Activated T-cell treated with anti-CD3 and anti-CD28 coated beads, Interleukin-2, amount 50 U/mL, for 72 hours (primary cell): Measurements from ENCODE around the gene WDFY1. TPM values are rescaled to one million over a fixed set of nuclear protein-coding genes. Genes with fewer than 3 reads are reported as not detected.
A peak's percentile ranks its signal among the peaks of the same experiment; 100 is the strongest.

Experiments
- ATAC-seq, 2 donors: fragments of 150-1000 bp; cut with Tn5 transposase; replicated peaks in 1 of 2; 2 replicates each; pipeline ENCODE4 v1.10.0; 2021; ENCODE audit warnings: moderate library complexity in 2 of 2, mild to moderate bottlenecking in 1 of 2
- DNase-seq, 2 donors: peaks; one replicate each; pipeline ENCODE4 v3.0.0; 2021 to 2022; ENCODE audit warnings: mixed read lengths in 1 of 2
- H3K27ac Mint-ChIP-seq: one replicate; pipeline ENCODE4 v1.8.0; 2022; ENCODE audit warnings: mild to moderate bottlenecking, moderate library complexity, mixed read lengths
- H3K27me3 Mint-ChIP-seq: one replicate; pipeline ENCODE4 v1.8.0; 2022; ENCODE audit warnings: low read depth, mixed read lengths
- H3K36me3 Mint-ChIP-seq, 2 donors: one replicate each; pipeline ENCODE4 v1.8.0; 2022; ENCODE audit warnings: mixed read lengths in 2 of 2, mild to moderate bottlenecking in 1 of 2; ENCODE audit not compliant: insufficient read depth in 2 of 2
- H3K4me1 Mint-ChIP-seq: one replicate; pipeline ENCODE4 v1.8.0; 2022; ENCODE audit warnings: low read depth, mixed read lengths
- H3K4me3 Mint-ChIP-seq, 2 donors: one replicate each; pipeline ENCODE4 v1.8.0; 2022; ENCODE audit warnings: mild to moderate bottlenecking in 2 of 2, mixed read lengths in 2 of 2, moderate library complexity in 2 of 2
- H3K9me3 Mint-ChIP-seq, 2 donors: one replicate each; pipeline ENCODE4 v1.8.0; 2022; ENCODE audit warnings: mixed read lengths in 2 of 2
- total RNA-seq, 2 donors: library from RNA; stranded (reverse); gene quantifications; one replicate each; pipeline ENCODE4 v1.2.3, GENCODE V29; 2022

WDFY1 gene
- total RNA-seq: 10 to 100 TPM; 57.4 to 61.7 TPM

DNA sequence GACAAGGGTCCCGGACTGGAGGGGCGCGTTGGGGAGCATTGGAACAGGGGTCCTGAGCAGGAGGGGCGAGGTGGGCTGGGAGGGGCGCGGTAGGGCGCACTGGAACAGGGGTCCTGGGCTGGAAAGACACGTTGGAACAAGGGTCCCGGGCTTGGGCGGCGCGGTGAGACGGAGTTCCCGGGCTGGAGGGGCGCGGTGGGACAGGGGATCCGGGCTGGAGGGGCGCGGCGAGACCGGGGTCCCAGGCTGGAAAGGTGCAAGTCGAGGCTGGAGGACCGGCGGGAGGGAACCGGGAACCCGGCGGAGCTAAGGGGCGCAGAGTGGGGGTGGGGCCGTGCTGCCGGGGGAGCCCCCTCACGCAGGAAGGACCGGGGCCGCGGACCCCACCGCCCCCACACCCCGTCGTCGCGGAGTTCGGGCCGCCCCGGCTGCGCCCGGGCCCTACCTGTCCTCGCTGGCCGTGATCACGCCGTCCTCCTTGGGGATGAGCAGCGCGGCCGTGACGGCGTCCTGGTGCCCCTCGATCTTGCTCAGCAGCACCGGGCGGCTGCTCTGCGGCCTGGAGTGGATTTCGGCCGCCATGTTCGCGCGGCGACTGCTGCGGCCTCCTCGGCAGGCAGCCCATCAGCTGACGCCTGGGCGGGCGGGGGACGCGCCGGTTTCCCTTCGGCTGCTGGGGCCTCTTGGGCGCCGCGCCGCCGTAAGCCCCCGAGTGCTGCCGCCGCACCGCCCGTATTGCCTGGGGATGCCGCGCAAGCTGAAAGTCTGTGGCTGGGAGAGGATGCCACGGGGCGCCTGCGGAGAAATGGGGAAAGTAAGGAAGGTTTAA, at the start of gene WDFY1:
WDFY1 (minus strand) TSS at position 633 of the 829 bp plus-strand sequence; CDS start at position 582, 51 bp downstream.
- Mint-ChIP-seq H3K27ac (peak within 1 kb of the TSS; percentile 92), H3K36me3 (peaks cover 10 to 15% of the 10 kb centered on the region in 2 donors), H3K9me3 (peaks cover 0 to 3% of the 10 kb centered on the region in 2 donors), H3K4me1 (peaks cover 75% of the 10 kb centered on the region), H3K27me3 (no peaks in the 10 kb centered on the region), H3K4me3 (peak within 1 kb of the TSS; percentile 88 to 95)
- peak; percentile 68 to 69 for ATAC-seq
- DNase-seq: peak; percentile 88 to 90

DNA sequence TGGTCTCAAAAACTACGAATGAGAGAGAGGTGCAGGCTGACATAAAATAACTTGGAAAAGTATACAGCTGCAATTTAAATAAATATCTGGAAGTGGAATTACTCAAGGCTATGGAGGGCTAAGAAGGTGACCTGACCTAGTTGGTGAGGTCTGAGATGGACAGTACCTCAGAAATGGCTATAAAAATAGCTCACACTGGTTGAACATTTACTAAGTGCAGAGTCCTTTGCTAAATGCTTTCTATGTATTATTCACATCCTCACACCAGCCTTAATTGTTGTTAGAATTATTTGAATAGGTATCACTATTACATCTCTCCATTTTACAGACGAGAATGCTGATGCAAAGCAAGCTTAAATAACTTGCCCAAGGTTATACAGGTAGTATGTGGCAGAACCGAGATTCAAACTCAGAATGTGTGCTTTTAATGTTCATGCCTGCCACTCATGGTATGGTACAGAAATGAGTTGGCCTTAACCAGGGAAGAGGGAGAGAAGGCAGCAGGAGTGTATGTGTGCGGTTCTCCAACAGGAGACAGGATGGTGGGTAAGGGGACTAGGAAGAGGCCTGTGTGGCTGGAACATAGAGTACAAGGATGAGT, 49.5 kb upstream of the WDFY1 start:
- ATAC-seq (peak; percentile 71 to 78), DNase-seq (peak; percentile 28 to 29)
- Mint-ChIP-seq H3K4me1 (peaks cover 35% of the 10 kb centered on the region), H3K36me3 (peaks cover 4 to 21% of the 10 kb centered on the region in 2 donors), H3K4me3 (peak overlapping the region; percentile 21 to 56), H3K27me3 (no peaks in the 10 kb centered on the region), H3K9me3 (no peaks in the 10 kb centered on the region), H3K27ac (peak overlapping the region; percentile 87)

DNA sequence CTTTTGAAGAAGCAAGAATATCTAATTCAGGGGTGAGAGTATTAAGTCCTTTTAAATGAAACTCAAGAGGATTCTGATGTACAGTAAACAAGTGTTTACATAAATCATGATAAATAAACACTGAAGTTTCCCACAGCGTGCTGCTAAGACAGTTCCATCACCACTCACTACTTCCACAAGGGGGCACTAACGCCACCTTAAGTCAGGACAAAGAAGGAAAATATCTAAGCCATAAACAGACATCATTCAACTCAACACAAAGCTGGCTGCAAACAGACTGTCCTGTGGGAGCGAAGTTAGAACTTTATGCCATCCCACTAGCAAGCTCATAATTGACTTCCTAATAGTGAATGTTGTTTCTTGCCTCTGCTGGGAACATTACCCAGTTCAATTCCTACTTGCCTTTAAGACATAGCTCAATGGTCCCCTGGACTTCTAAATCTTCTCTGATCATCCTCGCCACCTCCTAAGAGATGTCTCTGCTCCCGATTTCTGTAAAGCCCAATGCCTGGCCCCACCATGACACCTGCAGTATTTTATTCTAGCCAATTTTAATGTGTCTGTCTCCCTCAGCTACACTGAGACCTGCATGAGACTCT, 48.6 kb upstream of the WDFY1 start:
- Mint-ChIP-seq H3K27ac (no peak overlapping the region), H3K4me3 (no peak overlapping the region), H3K27me3 (no peaks in the 10 kb centered on the region), H3K4me1 (peaks cover 35% of the 10 kb centered on the region), H3K36me3 (peaks cover 4 to 25% of the 10 kb centered on the region in 2 donors), H3K9me3 (no peaks in the 10 kb centered on the region)
- ATAC-seq (peak; percentile 49 to 52), DNase-seq (peak; percentile 66 to 73)

- Mint-ChIP-seq H3K4me1 (peaks cover 29% of the 10 kb centered on the region), H3K4me3 (no peak overlapping the region), H3K27ac (no peak overlapping the region), H3K9me3 (no peaks in the 10 kb centered on the region), H3K27me3 (no peaks in the 10 kb centered on the region), H3K36me3 (peaks cover 4 to 17% of the 10 kb centered on the region in 2 donors)
- DNase-seq (no peak), ATAC-seq (no peak)
Observed at GRCh38 chr2:223991611-223992010, 46.5 kb upstream of the WDFY1 start.

DNA sequence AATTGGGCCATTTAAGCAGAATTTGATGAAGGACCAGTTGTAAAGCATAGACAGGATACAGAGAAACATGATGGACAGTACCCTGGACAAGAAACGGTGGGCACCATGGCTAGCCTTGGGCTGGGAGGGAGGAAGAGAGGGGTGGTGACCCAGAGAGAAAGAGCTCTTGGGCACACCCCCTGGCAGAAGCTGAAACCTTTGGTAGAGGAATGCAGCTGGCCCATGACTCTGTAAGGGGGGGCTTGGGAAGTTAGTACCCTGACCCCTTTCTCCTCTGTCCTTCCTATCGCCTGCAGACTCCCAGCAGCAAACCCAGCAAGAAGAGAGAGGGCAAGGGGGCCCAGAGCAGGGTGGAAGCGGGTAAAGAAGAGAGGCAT, 44.7 kb upstream of the WDFY1 start:
- no peaks in the 10 kb centered on the region for H3K9me3 Mint-ChIP-seq
- DNase-seq (no peak), ATAC-seq (no peak)
- H3K4me1 Mint-ChIP-seq: peaks cover 12% of the 10 kb centered on the region
- no peak overlapping the region for H3K4me3 Mint-ChIP-seq
- no peaks in the 10 kb centered on the region for H3K27me3 Mint-ChIP-seq
- H3K27ac Mint-ChIP-seq: no peak overlapping the region
- H3K36me3 Mint-ChIP-seq: peaks cover 2 to 12% of the 10 kb centered on the region in 2 donors

DNA sequence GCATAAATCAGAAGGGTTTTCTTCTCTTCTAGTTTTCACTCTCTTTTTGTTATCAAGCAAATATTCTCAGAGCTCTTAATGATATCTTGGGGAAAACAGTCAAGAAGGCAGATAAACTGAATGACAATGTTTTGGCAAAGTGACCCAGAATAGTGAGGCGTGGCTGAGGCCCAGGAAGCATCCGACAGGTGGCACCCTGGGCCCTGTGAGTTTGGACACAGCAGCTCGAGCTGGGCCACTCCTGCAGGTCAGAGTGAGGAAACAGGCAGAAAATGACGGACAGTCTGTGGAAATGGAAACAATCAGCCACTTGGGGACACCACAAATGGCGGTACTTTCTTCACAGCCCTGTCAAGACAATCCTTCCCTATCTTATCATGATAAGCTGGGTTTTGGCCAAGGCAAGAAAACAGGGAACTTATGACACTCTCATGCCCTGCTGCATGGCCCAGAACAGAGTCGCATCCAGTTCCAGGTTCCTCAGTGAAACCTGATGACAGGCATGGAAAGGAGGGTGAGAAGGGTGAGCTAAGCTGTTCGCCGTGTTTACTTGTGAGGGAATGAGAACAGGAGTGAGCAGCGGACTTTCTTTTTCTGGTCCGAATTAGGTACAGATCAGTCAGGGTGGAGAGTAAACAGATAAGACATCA, 44.2 kb upstream of the WDFY1 start:
- Mint-ChIP-seq H3K36me3 (peaks cover 3 to 13% of the 10 kb centered on the region in 2 donors), H3K27ac (no peak overlapping the region), H3K9me3 (no peaks in the 10 kb centered on the region), H3K4me3 (no peak overlapping the region), H3K27me3 (no peaks in the 10 kb centered on the region), H3K4me1 (peaks cover 7% of the 10 kb centered on the region)
- ATAC-seq (no peak), DNase-seq (no peak)

- no peak for ATAC-seq
- H3K27ac Mint-ChIP-seq: no peak overlapping the region
- no peaks in the 10 kb centered on the region for H3K9me3 Mint-ChIP-seq
- no peak for DNase-seq
- H3K4me1 Mint-ChIP-seq: peaks cover 10% of the 10 kb centered on the region
- H3K36me3 Mint-ChIP-seq: peaks cover 4 to 8% of the 10 kb centered on the region in 2 donors
- H3K27me3 Mint-ChIP-seq: no peaks in the 10 kb centered on the region
- H3K4me3 Mint-ChIP-seq: no peak overlapping the region
Observed at GRCh38 chr2:223981241-223981640, 36.1 kb upstream of the WDFY1 start.

DNA sequence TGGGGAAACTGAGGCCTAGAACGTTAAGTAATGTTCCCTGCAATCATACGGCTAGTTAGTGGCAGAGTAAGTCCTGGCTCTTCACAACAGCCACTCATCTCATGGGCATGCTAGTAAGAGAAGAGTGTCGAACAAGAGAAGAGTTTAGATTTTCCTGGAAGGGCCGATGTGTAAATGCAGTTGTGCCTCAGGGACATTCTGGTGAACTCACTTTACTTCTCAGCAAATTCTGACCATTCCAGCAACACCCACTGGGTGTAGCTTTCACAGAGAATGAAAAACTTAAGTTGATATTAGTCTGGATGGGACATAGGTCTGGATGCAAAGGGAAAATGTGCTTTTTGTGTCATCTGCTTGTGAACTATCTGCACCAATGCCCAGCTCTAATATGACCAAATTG, 35.7 kb upstream of the WDFY1 start:
- no peaks in the 10 kb centered on the region for H3K27me3 Mint-ChIP-seq
- peaks cover 4 to 8% of the 10 kb centered on the region in 2 donors for H3K36me3 Mint-ChIP-seq
- H3K4me3 Mint-ChIP-seq: no peak overlapping the region
- H3K27ac Mint-ChIP-seq: no peak overlapping the region
- peaks cover 10% of the 10 kb centered on the region for H3K4me1 Mint-ChIP-seq
- ATAC-seq: no peak
- no peaks in the 10 kb centered on the region for H3K9me3 Mint-ChIP-seq
- no peak for DNase-seq

DNA sequence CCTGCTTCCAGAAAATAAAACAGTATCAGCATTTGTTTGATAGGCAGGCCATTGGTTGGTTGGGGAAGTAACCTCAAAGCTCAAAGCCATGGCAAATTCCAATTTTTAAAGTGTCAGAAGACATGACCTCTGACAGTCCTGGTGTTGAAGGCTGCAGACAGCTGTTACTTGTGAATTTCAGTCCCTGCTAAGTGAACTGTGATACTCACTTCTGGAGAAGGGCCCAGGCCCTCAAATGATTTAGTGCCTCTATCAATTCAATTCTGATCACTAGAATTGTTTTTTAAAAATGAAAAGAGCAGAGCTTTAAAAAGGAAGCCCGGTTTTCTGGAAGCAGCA, 35.2 kb upstream of the WDFY1 start:
- Mint-ChIP-seq H3K27ac (no peak overlapping the region), H3K9me3 (no peaks in the 10 kb centered on the region), H3K4me3 (no peak overlapping the region), H3K27me3 (no peaks in the 10 kb centered on the region), H3K36me3 (peaks cover 4 to 8% of the 10 kb centered on the region in 2 donors), H3K4me1 (peaks cover 10% of the 10 kb centered on the region)
- no peak for DNase-seq
- ATAC-seq: no peak

DNA sequence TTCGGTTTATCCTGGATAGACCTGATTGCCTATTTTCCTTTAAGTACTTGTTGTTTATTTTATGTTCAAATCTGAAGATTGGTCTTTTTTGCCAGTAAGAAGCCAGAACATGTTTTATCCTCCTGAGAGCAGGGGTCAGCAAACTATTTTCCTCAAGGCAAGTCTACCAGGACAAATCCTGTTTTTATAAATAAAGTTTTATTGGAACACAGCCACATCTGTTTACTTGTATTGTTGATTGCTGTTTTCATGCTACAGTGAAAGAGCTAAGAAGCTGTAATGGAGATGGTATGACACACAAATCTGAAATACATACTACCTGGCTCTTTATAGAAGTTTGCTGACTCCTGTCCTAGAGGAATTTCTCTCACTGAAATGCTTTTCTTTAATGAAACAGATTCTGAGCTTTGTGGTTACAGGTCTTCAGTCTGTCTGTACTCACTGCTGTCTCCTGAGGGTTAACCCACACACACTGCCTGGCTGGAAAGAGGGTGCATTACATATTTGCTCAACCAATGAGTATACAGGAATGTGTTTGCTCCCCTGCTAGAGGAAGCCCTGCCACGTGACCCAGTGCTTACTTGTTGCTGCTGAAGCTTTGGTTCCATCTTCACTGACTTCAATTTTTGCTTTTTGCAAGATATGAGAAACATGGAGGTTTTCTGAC, 34.7 kb upstream of the WDFY1 start:
- Mint-ChIP-seq H3K4me1 (peaks cover 10% of the 10 kb centered on the region), H3K9me3 (no peaks in the 10 kb centered on the region)

GRCh38 chr2:223978451-223978850, 33.3 kb upstream of the WDFY1 start:
- Mint-ChIP-seq H3K27ac (no peak overlapping the region), H3K27me3 (no peaks in the 10 kb centered on the region)

More for the DNA sequence above, 34.7 kb upstream of the WDFY1 start:
- ATAC-seq (no peak), DNase-seq (no peak)
- H3K27ac Mint-ChIP-seq: no peak overlapping the region
- peaks cover 4 to 8% of the 10 kb centered on the region in 2 donors for H3K36me3 Mint-ChIP-seq
- H3K27me3 Mint-ChIP-seq: no peaks in the 10 kb centered on the region
- no peak overlapping the region for H3K4me3 Mint-ChIP-seq

DNA sequence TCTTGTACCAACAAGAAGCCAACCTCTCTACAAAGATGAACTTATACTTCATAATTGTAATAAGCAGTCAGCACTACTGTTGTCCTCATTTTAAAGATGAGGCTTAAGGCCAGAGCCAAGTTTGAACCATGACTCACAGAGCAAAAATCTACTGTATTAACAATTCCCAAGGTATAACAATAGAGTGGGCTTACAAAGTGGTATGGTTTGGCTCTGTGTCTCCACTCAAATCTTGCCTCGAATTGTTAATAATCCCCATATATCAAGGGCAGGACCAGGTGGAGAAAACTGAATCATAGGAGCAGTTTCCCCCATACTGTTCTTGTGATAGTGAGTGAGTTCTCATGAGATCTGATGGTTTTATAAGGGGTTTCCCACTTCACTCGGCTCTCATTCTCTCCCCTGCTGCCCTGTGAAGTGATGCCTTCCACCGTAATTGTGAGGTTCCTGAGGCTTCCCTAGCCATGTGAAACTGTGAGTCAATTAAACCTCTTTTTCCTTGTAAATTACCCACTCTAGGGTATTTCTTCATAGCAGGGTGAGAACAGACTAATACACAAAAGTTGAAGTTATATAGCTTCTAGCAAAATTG, 31.6 kb upstream of the WDFY1 start:
- Mint-ChIP-seq H3K9me3 (no peaks in the 10 kb centered on the region), H3K27me3 (no peaks in the 10 kb centered on the region), H3K4me3 (no peak overlapping the region), H3K27ac (no peak overlapping the region), H3K36me3 (peaks cover 0 to 2% of the 10 kb centered on the region in 2 donors), H3K4me1 (peaks cover 10% of the 10 kb centered on the region)
- ATAC-seq (peak; percentile 54 to 58), DNase-seq (no peak)

More at GRCh38 chr2:223978451-223978850, 33.3 kb upstream of the WDFY1 start:
- no peaks in the 10 kb centered on the region for H3K9me3 Mint-ChIP-seq
- H3K36me3 Mint-ChIP-seq: peaks cover 0 to 4% of the 10 kb centered on the region in 2 donors
- ATAC-seq: no peak
- DNase-seq: no peak
- peaks cover 10% of the 10 kb centered on the region for H3K4me1 Mint-ChIP-seq
- H3K4me3 Mint-ChIP-seq: no peak overlapping the region
